Neuronal stem cell (in vitro differentiated cells): ENCODE measurements around the gene E2F2.
"Not testable (repeated sequence)": the region's sequence is repeated elsewhere in the genome, so short reads cannot be mapped to it uniquely, and the experiment has no call there.

Experiments
- DNase-seq: peaks from one replicate; pipeline ENCODE4 v3.0.0-alpha.2; 2013; ENCODE audit warnings: low spot score
- H2AFZ ChIP-seq: one replicate; pipeline ENCODE4 v1.6.1; 2013; ENCODE audit warnings: mild to moderate bottlenecking, low read length, inconsistent platforms
- H2AK5ac ChIP-seq: 2 replicates; pipeline ENCODE4 v1.6.1; 2013; ENCODE audit warnings: low read depth, mild to moderate bottlenecking, inconsistent platforms, low read length, moderate library complexity, mixed read lengths
- H2BK120ac ChIP-seq: 2 replicates; pipeline ENCODE4 v1.6.1; 2013; ENCODE audit warnings: low read depth, mild to moderate bottlenecking, inconsistent platforms, low read length, moderate library complexity, mixed read lengths
- H2BK12ac ChIP-seq: one replicate; pipeline ENCODE4 v1.6.1; 2013; ENCODE audit warnings: low read length, inconsistent platforms
- H2BK15ac ChIP-seq: 2 replicates; pipeline ENCODE4 v1.6.1; 2013; ENCODE audit warnings: mild to moderate bottlenecking, low read length, inconsistent platforms, mixed read lengths
- H2BK5ac ChIP-seq: one replicate; pipeline ENCODE4 v1.6.1; 2013; ENCODE audit warnings: inconsistent platforms, mild to moderate bottlenecking, low read length, moderate library complexity
- H3K14ac ChIP-seq: one replicate; pipeline ENCODE4 v1.6.1; 2013; ENCODE audit warnings: low read length, inconsistent platforms
- H3K18ac ChIP-seq: 2 replicates; pipeline ENCODE4 v1.6.1; 2013; ENCODE audit warnings: low read length, inconsistent platforms
- H3K23ac ChIP-seq: 2 replicates; pipeline ENCODE4 v1.6.1; 2013; ENCODE audit warnings: low read depth, mild to moderate bottlenecking, mixed read lengths, low read length, inconsistent platforms; ENCODE audit not compliant: poor library complexity
- H3K27ac ChIP-seq: replicated peaks from 3 replicates; pipeline ENCODE4 v1.5.1; 2013; ENCODE audit warnings: low read length, inconsistent platforms
- H3K27me3 ChIP-seq, 3 experiments: 2 replicates each; pipeline ENCODE4 v1.6.1; 2013; ENCODE audit warnings: low read length in 3 of 3, mild to moderate bottlenecking in 2 of 3, inconsistent platforms in 1 of 3, low read depth in 1 of 3, mixed read lengths in 1 of 3, moderate library complexity in 1 of 3; ENCODE audit not compliant: control insufficient read depth in 3 of 3, insufficient read depth in 3 of 3
- H3K36me3 ChIP-seq, 2 donors: replicated peaks in 1 of 2; 2 replicates each; pipeline ENCODE4 v1.6.1; 2013; ENCODE audit warnings: low read length in 2 of 2; ENCODE audit not compliant: control insufficient read depth in 2 of 2, insufficient read depth in 2 of 2
- H3K4ac ChIP-seq: 2 replicates; pipeline ENCODE4 v1.6.1; 2013; ENCODE audit warnings: inconsistent platforms, mild to moderate bottlenecking, low read length, moderate library complexity
- H3K4me1 ChIP-seq, 2 donors: 1 replicate in 1 of 2; 2 replicates in 1 of 2; pipeline ENCODE4 v1.6.1; 2013; ENCODE audit warnings: low read length in 2 of 2, low read depth in 1 of 2; ENCODE audit not compliant: control insufficient read depth in 2 of 2, insufficient read depth in 1 of 2
- H3K4me2 ChIP-seq: one replicate; pipeline ENCODE4 v1.6.1; 2013; ENCODE audit warnings: mild to moderate bottlenecking, low read length, inconsistent platforms; ENCODE audit not compliant: insufficient read depth, poor library complexity, severe bottlenecking
- H3K4me3 ChIP-seq, 2 donors: 2 replicates each; pipeline ENCODE4 v1.5.1; 2013; ENCODE audit warnings: low read length in 2 of 2, mild to moderate bottlenecking in 2 of 2, inconsistent platforms in 1 of 2, moderate library complexity in 1 of 2
- H3K79me1 ChIP-seq: one replicate; pipeline ENCODE4 v1.6.1; 2013; ENCODE audit warnings: low read depth, mild to moderate bottlenecking, inconsistent platforms, low read length, moderate library complexity
- H3K9ac ChIP-seq: one replicate; pipeline ENCODE4 v1.6.1; 2013; ENCODE audit warnings: mild to moderate bottlenecking, low read depth, low read length, inconsistent platforms; ENCODE audit not compliant: poor library complexity
- H3K9me3 ChIP-seq, 2 donors: replicated peaks in 1 of 2; 2 replicates each; pipeline versions ENCODE3 to v1.6.1; 2013; ENCODE audit warnings: low read length in 2 of 2, mild to moderate bottlenecking in 2 of 2, inconsistent platforms in 1 of 2, low read depth in 1 of 2, mixed read lengths in 1 of 2, moderate library complexity in 1 of 2; ENCODE audit not compliant: control insufficient read depth in 2 of 2, insufficient read depth in 1 of 2
- H4K8ac ChIP-seq: one replicate; pipeline ENCODE4 v1.6.1; 2013; ENCODE audit warnings: low read depth, mild to moderate bottlenecking, inconsistent platforms, low read length, moderate library complexity
- H4K91ac ChIP-seq: one replicate; pipeline ENCODE4 v1.6.1; 2013; ENCODE audit warnings: low read length, low read depth, mild to moderate bottlenecking, inconsistent platforms; ENCODE audit not compliant: poor library complexity
- WGBS, 2 donors: extraction: QIAGEN DNeasy Blood & Tissue Kit; methylation state at CpG; one replicate each; pipeline ENCODE4 v1.1.7; 2013; ENCODE audit warnings: missing lambda C conversion rate in 2 of 2, mixed read lengths in 1 of 2; ENCODE audit not compliant: insufficient read length in 2 of 2, insufficient replicate concordance in 1 of 2; ENCODE audit errors: extremely low coverage in 2 of 2; 5-methylcytosine and 5-hydroxymethylcytosine counted together

E2F2 gene

DNA sequence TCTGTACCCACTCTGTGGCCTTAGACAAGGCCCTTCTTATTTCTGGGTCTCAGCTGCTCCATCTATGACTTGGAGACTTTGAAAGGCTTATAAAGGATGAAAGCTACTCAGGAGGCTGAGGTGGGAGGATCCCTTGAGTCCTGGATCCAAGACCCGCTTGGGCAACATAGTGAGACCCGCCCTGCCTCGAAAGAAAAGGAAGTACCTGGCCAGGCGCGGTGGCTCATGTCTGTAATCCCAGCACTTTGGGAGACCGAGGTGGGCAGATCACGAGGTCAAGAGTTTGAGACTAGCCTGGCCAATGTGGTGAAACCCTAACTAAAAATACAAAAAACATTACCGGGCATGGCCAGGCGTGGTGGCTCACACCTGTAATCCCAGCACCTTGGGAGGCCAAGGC lies 14.8 kb upstream of the E2F2 start:
- Histone ChIP-seq H3K4me3 (no peak overlapping the region), H4K91ac (no peak overlapping the region), H2BK120ac (no peak overlapping the region), H3K36me3 (no peaks in the 10 kb centered on the region), H3K4ac (no peak overlapping the region), H3K79me1 (no peaks in the 10 kb centered on the region), H3K4me1 (peaks cover 9 to 11% of the 10 kb centered on the region in 2 donors), H2BK15ac (no peak overlapping the region), H2BK5ac (no peak overlapping the region), H3K9me3 (no peaks in the 10 kb centered on the region), H3K9ac (no peak overlapping the region), H2AK5ac (peak overlapping the region; percentile 63), H3K27me3 (no peaks in the 10 kb centered on the region), H3K23ac (no peak overlapping the region), H3K4me2 (no peak overlapping the region), H4K8ac (no peak overlapping the region), H2AFZ (no peak overlapping the region), H3K14ac (no peak overlapping the region), H3K18ac (no peak overlapping the region), H2BK12ac (no peak overlapping the region), H3K27ac (no peak overlapping the region)
- WGBS, 2 donors: no CpG with 5 or more reads among the region's 9 CpGs
- DNase-seq: no peak

DNA sequence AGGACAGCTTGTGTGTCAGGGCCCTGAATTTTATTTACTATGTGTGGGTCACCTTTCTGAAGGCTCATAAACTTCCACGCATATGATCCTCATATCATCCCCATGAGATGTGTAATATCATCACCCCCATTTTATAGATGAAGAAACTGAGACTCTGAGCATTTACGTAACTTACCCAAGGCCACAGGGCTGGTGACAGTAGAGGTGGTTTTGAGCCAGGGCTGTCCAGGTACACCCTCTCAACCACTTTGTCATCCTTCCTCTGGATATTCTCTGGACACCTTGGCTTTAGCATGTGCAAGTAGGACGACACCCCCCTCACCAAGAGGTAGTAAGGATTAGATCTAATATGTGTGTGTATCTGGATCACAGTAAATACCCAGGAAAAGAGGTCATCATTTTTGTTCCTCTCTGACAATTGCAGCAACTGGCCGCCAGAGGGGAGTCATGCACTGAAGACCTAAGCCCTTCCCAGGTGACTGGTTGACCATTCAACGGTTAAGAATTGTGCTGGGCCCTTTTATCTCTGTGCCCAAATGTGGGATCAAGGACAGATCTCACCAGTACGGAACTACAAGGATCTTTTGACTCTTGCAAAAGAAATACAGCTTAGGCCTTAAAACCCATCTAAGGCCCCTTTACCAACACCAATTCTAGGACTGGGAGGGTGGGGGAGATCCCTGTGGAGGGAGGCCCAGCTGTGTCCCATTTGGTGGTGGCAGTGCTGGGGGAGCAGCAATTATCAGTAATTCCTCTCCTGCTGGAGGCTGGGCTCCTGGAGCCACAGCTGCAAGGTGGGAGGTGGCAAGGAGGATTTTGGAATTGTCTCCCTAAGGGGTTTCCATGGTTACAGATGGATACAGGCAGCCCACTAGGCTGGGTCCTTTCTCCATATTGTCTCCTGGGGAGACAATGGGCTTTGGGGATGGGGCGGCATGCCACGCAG lies 13.7 kb upstream of the E2F2 start:
- no CpG with 5 or more reads among the region's 8 CpGs for WGBS, 2 donors
- H3K4ac ChIP-seq: no peak overlapping the region
- peak overlapping the region; percentile 39 for H2AFZ ChIP-seq
- H3K27me3 ChIP-seq: no peaks in the 10 kb centered on the region
- H2BK12ac ChIP-seq: peak overlapping the region; percentile 76
- H3K4me1 ChIP-seq: peaks cover 9 to 11% of the 10 kb centered on the region in 2 donors
- no peak overlapping the region for H3K4me3 ChIP-seq
- DNase-seq: peak; percentile 84
- no peak overlapping the region for H2BK120ac ChIP-seq
- H3K18ac ChIP-seq: peak overlapping the region; percentile 50
- no peak overlapping the region for H3K23ac ChIP-seq
- H2BK15ac ChIP-seq: no peak overlapping the region
- H3K36me3 ChIP-seq: no peaks in the 10 kb centered on the region
- H3K4me2 ChIP-seq: no peak overlapping the region
- H3K9ac ChIP-seq: no peak overlapping the region
- no peak overlapping the region for H4K8ac ChIP-seq
- no peak overlapping the region for H3K27ac ChIP-seq
- no peaks in the 10 kb centered on the region for H3K9me3 ChIP-seq
- no peak overlapping the region for H4K91ac ChIP-seq
- no peak overlapping the region for H2BK5ac ChIP-seq
- H3K14ac ChIP-seq: no peak overlapping the region
- peak overlapping the region; percentile 63 for H2AK5ac ChIP-seq
- H3K79me1 ChIP-seq: no peaks in the 10 kb centered on the region

DNA sequence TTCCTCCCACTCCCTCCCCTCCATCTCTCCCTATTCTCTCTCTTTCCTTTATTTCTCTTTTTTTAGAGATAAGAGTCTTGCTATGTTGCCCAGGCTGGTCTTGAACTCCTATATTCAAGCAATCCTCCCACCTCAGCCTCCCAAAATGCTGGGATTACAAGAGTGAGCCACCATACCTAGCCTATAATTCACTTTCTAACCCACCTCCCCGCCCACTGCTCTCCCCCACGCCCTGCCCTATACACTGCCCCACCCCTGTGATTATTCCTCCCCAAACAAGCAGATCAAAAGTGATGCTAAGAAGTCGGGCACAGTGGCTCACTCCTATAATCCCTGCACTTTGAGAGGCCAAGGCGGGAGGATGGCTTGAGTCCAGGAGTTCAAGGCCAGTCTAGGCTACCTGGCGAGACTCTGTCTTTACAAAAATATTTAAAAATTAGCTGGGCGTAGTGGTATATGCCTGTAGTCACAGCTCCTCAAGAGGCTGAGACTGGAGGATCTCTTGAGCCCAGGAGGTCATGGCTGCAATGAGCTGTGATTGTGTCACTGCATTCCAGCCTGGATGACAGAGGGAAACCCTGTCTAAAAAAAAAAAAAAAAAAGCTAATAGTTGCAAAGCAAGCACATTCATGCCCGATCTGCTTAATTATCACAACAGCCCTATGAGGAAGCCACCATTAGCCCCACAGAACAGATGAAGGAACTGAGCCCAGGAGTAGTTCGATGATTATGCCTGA lies 12.8 kb upstream of the E2F2 start:
- Histone ChIP-seq H4K91ac (no peak overlapping the region), H3K4me1 (peaks cover 10 to 11% of the 10 kb centered on the region in 2 donors), H3K18ac (no peak overlapping the region), H3K27me3 (no peaks in the 10 kb centered on the region), H2AK5ac (no peak overlapping the region), H2BK120ac (no peak overlapping the region), H4K8ac (no peak overlapping the region), H2BK15ac (no peak overlapping the region), H3K14ac (no peak overlapping the region), H3K4me2 (no peak overlapping the region), H2BK5ac (no peak overlapping the region), H3K4ac (no peak overlapping the region), H3K9ac (no peak overlapping the region), H3K4me3 (no peak overlapping the region), H2BK12ac (no peak overlapping the region), H2AFZ (no peak overlapping the region), H3K36me3 (no peaks in the 10 kb centered on the region), H3K79me1 (no peaks in the 10 kb centered on the region), H3K27ac (no peak overlapping the region), H3K23ac (no peak overlapping the region), H3K9me3 (no peaks in the 10 kb centered on the region)
- DNase-seq: no peak
- WGBS, 2 donors: no CpG with 5 or more reads among the region's 8 CpGs

DNA sequence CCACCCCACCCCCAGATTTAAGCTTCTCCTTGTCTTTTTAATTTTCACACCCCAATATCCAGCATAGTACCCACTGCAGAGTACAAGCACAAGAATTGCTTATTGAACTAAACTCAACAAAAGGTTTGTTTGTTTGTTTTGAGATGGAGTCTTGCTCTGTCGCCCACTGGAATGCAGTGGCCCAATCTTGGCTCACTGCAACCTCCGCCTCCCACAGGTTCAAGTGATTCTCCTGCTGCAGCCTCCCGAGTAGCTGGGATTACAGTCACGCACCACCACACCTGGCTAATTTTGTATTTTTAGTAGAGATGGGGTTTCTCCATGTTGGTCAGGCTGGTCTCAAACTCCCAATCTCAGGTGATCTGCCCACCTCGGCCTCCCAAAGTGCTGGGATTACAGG lies 11.9 kb upstream of the E2F2 start:
- H2BK5ac ChIP-seq, H3K4me1 ChIP-seq, H3K9ac ChIP-seq, H3K27ac ChIP-seq, H2AK5ac ChIP-seq, H3K4ac ChIP-seq, H3K14ac ChIP-seq, H3K18ac ChIP-seq, H4K8ac ChIP-seq, H3K4me2 ChIP-seq, H3K9me3 ChIP-seq, H3K4me3 ChIP-seq, H3K36me3 ChIP-seq, DNase-seq, H2BK12ac ChIP-seq, H2BK15ac ChIP-seq, H3K27me3 ChIP-seq, H2BK120ac ChIP-seq, H3K79me1 ChIP-seq, H3K23ac ChIP-seq, H2AFZ ChIP-seq, H4K91ac ChIP-seq: not testable (repeated sequence)
- no CpG with 5 or more reads among the region's 5 CpGs for WGBS, 2 donors
